Body of pancreas (tissue), 4 donors: ENCODE data around the gene ARHGEF19.

Source experiments
- CTCF ChIP-seq, 7 experiments: fragments of 450-650 bp in 4 of 7; fragments of 200-600 bp in 3 of 7; sonication (generic) in 3 of 7; IDR thresholded peaks; one replicate each; pipeline ENCODE4 v1.5.1; 2016 to 2019; ENCODE audit warnings: antibody characterized with exemption in 7 of 7
- POLR2A ChIP-seq, 3 donors: fragments of 450-650 bp; IDR thresholded peaks; one replicate each; pipeline ENCODE4 v1.6.1; 2016; ENCODE audit warnings: antibody characterized with exemption in 3 of 3, mild to moderate bottlenecking in 2 of 3

DNA sequence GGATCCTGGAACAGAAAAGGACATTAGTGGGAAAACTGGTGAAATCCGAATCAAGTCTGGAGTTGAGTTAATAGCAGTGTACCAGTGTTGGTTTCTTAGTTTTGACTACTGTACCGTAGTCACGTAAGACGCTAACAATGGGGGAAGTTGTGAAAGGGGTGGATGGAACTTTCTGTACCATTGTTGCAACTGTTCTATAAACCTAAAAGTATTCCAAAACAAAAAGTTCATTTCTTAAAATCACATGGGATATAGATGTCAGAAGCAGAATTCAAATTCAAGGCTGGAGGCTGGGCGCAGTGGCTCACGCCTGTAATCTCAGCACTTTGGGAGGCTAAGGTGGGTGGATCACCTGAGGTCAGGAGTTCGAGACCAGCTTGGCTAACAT is 16.9 kb downstream of the ARHGEF19 start:
- TF ChIP-seq CTCF (IDR thresholded peaks at IDR 0.05) (no peak), POLR2A (IDR thresholded peaks at IDR 0.05) (no peak)
